GM23338 (cell line): Measurements from ENCODE around the gene STAMBPL1. TPM values are rescaled to one million over a fixed set of nuclear protein-coding genes. Genes with fewer than 3 reads are reported as not detected.

ENCODE experiments used
- ATAC-seq: fragments of 200-7000 bp; cut with Tn5 transposase; 3 replicates; pipeline ENCODE4 v1.9.1; 2020
- DNase-seq: peaks from one replicate; pipeline ENCODE4 v3.0.0-alpha.2; 2015; ENCODE audit warnings: low spot score
- H2AFZ ChIP-seq: fragments of 200-600 bp; sonication (generic); 2 replicates; pipeline ENCODE4 v1.8.0; 2016; ENCODE audit warnings: antibody characterized with exemption, mild to moderate bottlenecking, moderate library complexity
- H3F3A ChIP-seq: fragments of 200-600 bp; sonication (generic); replicated peaks from 2 replicates; pipeline ENCODE4 v1.8.0; 2017; ENCODE audit warnings: antibody characterized with exemption, mixed run types, low read depth
- H3K27ac ChIP-seq: fragments of 200-600 bp; sonication (generic); 2 replicates; pipeline ENCODE4 v1.6.1; 2016; ENCODE audit warnings: low read depth
- H3K27me3 ChIP-seq: fragments of 200-600 bp; sonication (generic); 2 replicates; pipeline ENCODE4 v1.8.0; 2016; ENCODE audit warnings: mild to moderate bottlenecking, mixed run types, moderate library complexity; ENCODE audit not compliant: insufficient read depth
- H3K36me3 ChIP-seq: fragments of 200-600 bp; sonication (generic); 2 replicates; pipeline ENCODE4 v1.8.0; 2016; ENCODE audit warnings: mild to moderate bottlenecking; ENCODE audit not compliant: insufficient read depth
- H3K4me1 ChIP-seq: fragments of 200-600 bp; sonication (generic); 2 replicates; pipeline ENCODE4 v1.8.0; 2016; ENCODE audit warnings: mild to moderate bottlenecking, moderate library complexity; ENCODE audit not compliant: insufficient read depth
- H3K4me2 ChIP-seq: fragments of 200-600 bp; sonication (generic); 2 replicates; pipeline ENCODE4 v1.7.1; 2017; ENCODE audit warnings: mixed run types
- H3K4me3 ChIP-seq: fragments of 200-600 bp; sonication (generic); 2 replicates; pipeline ENCODE4 v1.6.1; 2016; ENCODE audit warnings: mixed run types
- H3K79me2 ChIP-seq: fragments of 200-600 bp; sonication (generic); replicated peaks from 2 replicates; pipeline ENCODE4 v1.8.0; 2017; ENCODE audit warnings: mild to moderate bottlenecking; ENCODE audit not compliant: insufficient read depth
- H3K9me2 ChIP-seq: fragments of 200-600 bp; sonication (generic); 2 replicates; pipeline ENCODE4 v1.8.0; 2017; ENCODE audit not compliant: insufficient read depth
- H4K20me1 ChIP-seq: fragments of 200-600 bp; sonication (generic); replicated peaks from 2 replicates; pipeline ENCODE4 v1.8.0; 2017; ENCODE audit warnings: mild to moderate bottlenecking; ENCODE audit not compliant: insufficient read depth
- H3K27ac Mint-ChIP-seq: 2 replicates; pipeline ENCODE4 v1.8.0; 2020; ENCODE audit warnings: inconsistent platforms, mild to moderate bottlenecking, moderate library complexity, mixed read lengths
- H3K27me3 Mint-ChIP-seq: 3 replicates; pipeline ENCODE4 v1.8.0; 2022; ENCODE audit warnings: low read depth, mild to moderate bottlenecking, moderate library complexity, mixed read lengths, inconsistent platforms; ENCODE audit not compliant: insufficient read depth, poor library complexity
- H3K36me3 Mint-ChIP-seq: 3 replicates; pipeline ENCODE4 v1.8.0; 2021; ENCODE audit warnings: low read depth, mild to moderate bottlenecking, inconsistent platforms, moderate library complexity, mixed read lengths
- H3K4me1 Mint-ChIP-seq: 3 replicates; pipeline ENCODE4 v1.8.0; 2020; ENCODE audit warnings: mild to moderate bottlenecking, inconsistent platforms, mixed read lengths
- H3K4me3 Mint-ChIP-seq: 3 replicates; pipeline ENCODE4 v1.8.0; 2021; ENCODE audit warnings: moderate library complexity, mild to moderate bottlenecking, inconsistent platforms, mixed read lengths
- H3K9me3 Mint-ChIP-seq: 3 replicates; pipeline ENCODE4 v1.8.0; 2020; ENCODE audit warnings: moderate library complexity, mild to moderate bottlenecking, inconsistent platforms, mixed read lengths
- CTCF ChIP-seq, 2 experiments: fragments of 200-600 bp in 1 of 2; sonication (generic) in 1 of 2; conservative IDR thresholded peaks; 2 replicates each; pipeline versions ENCODE4 v1.5.1 to v1.6.1; 2016 to 2017; ENCODE audit warnings: antibody characterized with exemption in 2 of 2, low read depth in 2 of 2, mild to moderate bottlenecking in 2 of 2, moderate library complexity in 1 of 2
- ETS1 ChIP-seq: IDR thresholded peaks from 2 replicates; pipeline ENCODE4 v1.6.1; 2016; ENCODE audit warnings: antibody characterized with exemption
- EZH2 ChIP-seq: fragments of 200-600 bp; sonication (generic); IDR thresholded peaks from one replicate; pipeline ENCODE4 v1.8.0; 2017; ENCODE audit warnings: antibody characterized with exemption, mild to moderate bottlenecking, low read depth; ENCODE audit not compliant: unreplicated experiment
- EZH2phosphoT487 ChIP-seq: fragments of 200-600 bp; sonication (generic); IDR thresholded peaks from one replicate; pipeline ENCODE4 v1.8.1; 2018; ENCODE audit warnings: antibody characterized with exemption; ENCODE audit not compliant: unreplicated experiment
- NANOG ChIP-seq: IDR thresholded peaks from 2 replicates; pipeline ENCODE4 v1.6.1; 2016; ENCODE audit warnings: antibody characterized with exemption, borderline replicate concordance
- POLR2AphosphoS5 ChIP-seq: IDR thresholded peaks from 2 replicates; pipeline ENCODE4 v1.6.1; 2016; ENCODE audit warnings: antibody characterized with exemption, low read depth
- STAT1 ChIP-seq: IDR thresholded peaks from one replicate; pipeline ENCODE4 v1.6.1; 2016; ENCODE audit warnings: antibody characterized with exemption; ENCODE audit not compliant: unreplicated experiment
- ZNF114 ChIP-seq: fragments of 250-450 bp; sonication (Bioruptor Pico); IDR thresholded peaks from 2 replicates; pipeline ENCODE4 v1.5.0; 2020; ENCODE audit warnings: mild to moderate bottlenecking, moderate library complexity
- ZNF331 ChIP-seq: fragments of 250-450 bp; sonication (Bioruptor Pico); IDR thresholded peaks from 2 replicates; pipeline ENCODE4 v1.5.0; 2020; ENCODE audit warnings: low read depth, mild to moderate bottlenecking, moderate library complexity
- polyA plus RNA-seq: library from polyadenylated mRNA; unstranded; fragments of >200 nt; fragmentation: Nextera tagmentation; extraction: Ambion mirVana; gene quantifications from 2 replicates; pipeline ENCODE4 v1.2.1, GENCODE V29; 2016
- total RNA-seq: library from RNA; depleted of rRNA; stranded (reverse); fragments of >200 nt; shearing (Covaris generic); gene quantifications from 2 replicates; pipeline ENCODE4 v1.2.3, GENCODE V29; 2014
- TF ChIP-seq, protein P1 (sequence below): IDR thresholded peaks from one replicate; pipeline ENCODE4 v1.6.1; 2018; ENCODE audit warnings: antibody characterized with exemption; ENCODE audit not compliant: unreplicated experiment

Gene STAMBPL1
- total and polyA plus RNA-seq, 2 experiments from 2014 or later = 2.5 to 11.5 TPM

DNA sequence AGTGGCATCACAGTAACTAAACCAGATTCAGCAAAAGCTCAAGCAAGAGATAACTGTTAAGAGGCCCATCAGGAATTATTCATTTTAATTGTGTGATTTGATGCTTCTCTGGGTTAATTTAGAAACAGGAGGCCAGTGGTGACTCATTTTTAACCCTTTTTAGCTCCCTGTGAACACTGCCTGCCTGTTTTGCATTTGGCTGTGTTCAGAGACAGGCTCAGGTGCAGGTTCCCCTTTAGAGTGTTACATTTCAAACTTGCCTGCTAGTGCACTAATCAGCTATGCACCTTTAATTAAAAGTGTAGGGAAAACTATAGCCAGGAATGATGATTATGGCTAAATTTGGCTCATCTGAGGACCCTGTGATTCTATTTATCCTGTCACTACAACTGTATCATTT lies 6.5 kb downstream of the STAMBPL1 start (continued):
- TF ChIP-seq, protein P1, sequence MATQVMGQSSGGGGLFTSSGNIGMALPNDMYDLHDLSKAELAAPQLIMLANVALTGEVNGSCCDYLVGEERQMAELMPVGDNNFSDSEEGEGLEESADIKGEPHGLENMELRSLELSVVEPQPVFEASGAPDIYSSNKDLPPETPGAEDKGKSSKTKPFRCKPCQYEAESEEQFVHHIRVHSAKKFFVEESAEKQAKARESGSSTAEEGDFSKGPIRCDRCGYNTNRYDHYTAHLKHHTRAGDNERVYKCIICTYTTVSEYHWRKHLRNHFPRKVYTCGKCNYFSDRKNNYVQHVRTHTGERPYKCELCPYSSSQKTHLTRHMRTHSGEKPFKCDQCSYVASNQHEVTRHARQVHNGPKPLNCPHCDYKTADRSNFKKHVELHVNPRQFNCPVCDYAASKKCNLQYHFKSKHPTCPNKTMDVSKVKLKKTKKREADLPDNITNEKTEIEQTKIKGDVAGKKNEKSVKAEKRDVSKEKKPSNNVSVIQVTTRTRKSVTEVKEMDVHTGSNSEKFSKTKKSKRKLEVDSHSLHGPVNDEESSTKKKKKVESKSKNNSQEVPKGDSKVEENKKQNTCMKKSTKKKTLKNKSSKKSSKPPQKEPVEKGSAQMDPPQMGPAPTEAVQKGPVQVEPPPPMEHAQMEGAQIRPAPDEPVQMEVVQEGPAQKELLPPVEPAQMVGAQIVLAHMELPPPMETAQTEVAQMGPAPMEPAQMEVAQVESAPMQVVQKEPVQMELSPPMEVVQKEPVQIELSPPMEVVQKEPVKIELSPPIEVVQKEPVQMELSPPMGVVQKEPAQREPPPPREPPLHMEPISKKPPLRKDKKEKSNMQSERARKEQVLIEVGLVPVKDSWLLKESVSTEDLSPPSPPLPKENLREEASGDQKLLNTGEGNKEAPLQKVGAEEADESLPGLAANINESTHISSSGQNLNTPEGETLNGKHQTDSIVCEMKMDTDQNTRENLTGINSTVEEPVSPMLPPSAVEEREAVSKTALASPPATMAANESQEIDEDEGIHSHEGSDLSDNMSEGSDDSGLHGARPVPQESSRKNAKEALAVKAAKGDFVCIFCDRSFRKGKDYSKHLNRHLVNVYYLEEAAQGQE = no peak
- TF ChIP-seq EZH2 = no peak
- no peak for TF ChIP-seq ZNF114 (CRISPR knock-in tag)
- TF ChIP-seq ETS1 = no peak
- TF ChIP-seq CTCF (conservative IDR thresholded peaks at IDR 0.05; ENCODE audit: low read depth in 2 of 2) = no peak

- Histone ChIP-seq H4K20me1 (no peaks in the 10 kb centered on the region), H3K36me3 (no peaks in the 10 kb centered on the region), H3F3A (no peaks in the 10 kb centered on the region), H3K79me2 (no peaks in the 10 kb centered on the region), H3K27me3 (no peaks in the 10 kb centered on the region), H3K27ac (no peak overlapping the region), H3K4me2 (no peak overlapping the region), H3K4me3 (no peak overlapping the region), H2AFZ (no peak overlapping the region), H3K9me2 (no peaks in the 10 kb centered on the region), H3K4me1 (peaks cover 4% of the 10 kb centered on the region; the same call in 1 of the 2 replicates)
- H3K36me3 Mint-ChIP-seq = no peaks in the 10 kb centered on the region
- no peaks in the 10 kb centered on the region; the same call in 2 of the 3 replicates for H3K9me3 Mint-ChIP-seq
- H3K4me1 Mint-ChIP-seq = peaks cover 28% of the 10 kb centered on the region
- H3K4me3 Mint-ChIP-seq = no peak overlapping the region
- no peak overlapping the region for H3K27ac Mint-ChIP-seq
- DNase-seq (no peak), ATAC-seq (no peak)
- no peaks in the 10 kb centered on the region for H3K27me3 Mint-ChIP-seq
- TF ChIP-seq CTCF (conservative IDR thresholded peaks at IDR 0.05; ENCODE audit: low read depth in 2 of 2) = no peak
- TF ChIP-seq NANOG = no peak
- no peak for TF ChIP-seq POLR2AphosphoS5
- TF ChIP-seq ZNF331 = no peak
- no peak for TF ChIP-seq EZH2phosphoT487
- no peak for TF ChIP-seq STAT1
- no peak for TF ChIP-seq ZNF114 (CRISPR knock-in tag)
- TF ChIP-seq ETS1 = no peak
Measured at GRCh38 chr10:88888810-88889445, 8.9 kb downstream of the STAMBPL1 start.
